Right cardiac atrium (tissue), 5 donors: ENCODE measurements around the gene MED13L. TPM values are rescaled to one million over a fixed set of nuclear protein-coding genes. Genes with fewer than 3 reads are reported as not detected.

Experiments used
- ATAC-seq, 2 donors: fragments of 200-7000 bp; cut with Tn5 transposase; one replicate each; pipeline versions ENCODE4 v1.8.0 to v1.9.1; 2020; ENCODE audit warnings: moderate library complexity in 2 of 2, mild to moderate bottlenecking in 1 of 2
- DNase-seq, 3 donors: peaks; one replicate each; pipeline ENCODE4 v3.0.0-alpha.2; 2020
- H3K27ac ChIP-seq: one replicate; pipeline ENCODE4 v1.5.1; 2013; ENCODE audit warnings: mild to moderate bottlenecking, low read length, control low read depth, moderate library complexity
- H3K27me3 ChIP-seq: one replicate; pipeline ENCODE4 v1.6.1; 2013; ENCODE audit not compliant: control insufficient read depth, insufficient read depth
- H3K4me1 ChIP-seq: one replicate; pipeline ENCODE4 v1.6.1; 2013; ENCODE audit warnings: low read length; ENCODE audit not compliant: control insufficient read depth, insufficient read depth
- H3K4me3 ChIP-seq: one replicate; pipeline ENCODE4 v1.5.1; 2013; ENCODE audit warnings: low read length, control low read depth
- H3K9me3 ChIP-seq: one replicate; pipeline ENCODE4 v1.6.1; 2013; ENCODE audit warnings: low read length; ENCODE audit not compliant: control insufficient read depth
- WGBS: extraction: QIAGEN DNeasy Blood & Tissue Kit; methylation state at CpG from one replicate; pipeline ENCODE4 v1.1.7; 2013; 5-methylcytosine and 5-hydroxymethylcytosine counted together
- intact Hi-C, 4 donors: fragments of 100-400 bp; cut with DNase I; formaldehyde crosslinking; loops; one replicate each; pipeline versions ENCODE4 v1.11.0 to v1.14.0; 2022 to 2023
- polyA plus RNA-seq: library from polyadenylated mRNA; stranded (reverse); fragments of 200-250 nt; gene quantifications from one replicate; pipeline ENCODE4 v1.2.3, GENCODE V29; 2013
- total RNA-seq, 4 donors: library from RNA; stranded (reverse); fragmentation: NEBNext Ultra II Directional; extraction: Animal tissue kit (Norgen Biotek cat#: 25700); gene quantifications; one replicate each; pipeline ENCODE4 v1.2.1, GENCODE V29; 2021
- donor health status: healthy with polysubstance abuse.
- donor health status: DM: no; HTN: yes; CAD: no.
- donor health status: DM: no; HTN: no; CAD: no.
- donor health status: DM: no; HTN: yes; CAD: no; lungs with severe emphysema.
- donor health status: DM: yes; HTN: yes; CAD: no.

MED13L gene
- total and polyA plus RNA-seq, 5 donors = 15.6 to 73.5 (median 69.0) TPM

DNA sequence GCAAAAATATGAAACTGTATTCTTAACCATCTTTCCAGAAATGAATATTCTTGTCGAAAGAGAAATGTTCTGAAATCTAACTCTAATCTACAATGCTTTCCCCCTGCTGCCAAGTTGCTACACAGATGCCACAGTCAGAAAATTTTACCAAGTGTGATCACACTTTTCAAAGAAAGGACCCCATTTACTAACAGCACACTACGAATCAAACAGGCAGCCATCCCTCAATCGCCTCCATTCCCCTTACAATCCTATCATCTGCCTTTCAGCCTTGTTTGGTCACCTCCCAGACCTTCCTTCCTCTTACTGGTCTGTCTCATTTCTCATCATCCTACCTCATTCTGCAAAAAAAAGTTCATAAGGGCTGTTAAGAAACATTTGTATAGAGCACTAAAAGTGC, 190.1 kb downstream of the MED13L start:
- Histone ChIP-seq H3K4me1 (peaks cover 6% of the 10 kb centered on the region), H3K27me3 (no peaks in the 10 kb centered on the region), H3K9me3 (no peaks in the 10 kb centered on the region), H3K4me3 (no peak overlapping the region), H3K27ac (no peak overlapping the region)
- DNase-seq (no peak), ATAC-seq (no peak)
- intact Hi-C loops = no loop called here
- 67% methylated on average over 3 of the region's 3 CpGs for WGBS

- 85% methylated on average over 3 of the region's 3 CpGs for WGBS
- no peaks in the 10 kb centered on the region for H3K9me3 ChIP-seq
- intact Hi-C loops = no loop called here
Measured at GRCh38 chr12:116080415-116080814, 197.1 kb downstream of the MED13L start.

DNA sequence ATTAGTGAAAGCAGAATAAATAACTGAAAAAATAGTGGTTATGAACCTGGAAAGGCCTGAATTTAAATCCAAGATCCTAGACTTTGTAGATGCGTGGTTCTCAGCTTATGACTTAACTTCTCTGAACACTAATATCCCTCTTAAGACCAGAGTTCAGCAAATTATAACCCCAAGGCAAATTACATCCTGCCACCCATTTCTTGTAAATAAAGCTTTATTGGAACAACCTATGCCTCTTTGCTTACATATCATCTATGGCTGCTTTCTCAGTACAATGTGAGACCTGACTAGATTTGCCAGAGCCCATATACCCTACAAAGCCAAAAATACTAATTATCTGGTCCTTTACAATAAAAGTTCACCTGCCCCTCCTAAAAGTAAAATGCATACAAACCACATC, 199.1 kb downstream of the MED13L start:
- no peak overlapping the region for H3K27ac ChIP-seq
- 99% methylated on average over 1 of the region's 1 CpG for WGBS
- DNase-seq (no peak), ATAC-seq (no peak)
- H3K4me1 ChIP-seq = no peaks in the 10 kb centered on the region
- intact Hi-C loops = no loop called here
- no peaks in the 10 kb centered on the region for H3K27me3 ChIP-seq
- H3K4me3 ChIP-seq = no peak overlapping the region
- no peaks in the 10 kb centered on the region for H3K9me3 ChIP-seq

More at GRCh38 chr12:116080415-116080814, 197.1 kb downstream of the MED13L start:
- DNase-seq = no peak
- no peak overlapping the region for H3K4me3 ChIP-seq
- no peak for ATAC-seq
- no peaks in the 10 kb centered on the region for H3K4me1 ChIP-seq
- no peak overlapping the region for H3K27ac ChIP-seq
- no peaks in the 10 kb centered on the region for H3K27me3 ChIP-seq

- H3K4me1 ChIP-seq = no peaks in the 10 kb centered on the region
- DNase-seq = no peak
- ATAC-seq = no peak
- H3K27me3 ChIP-seq = no peaks in the 10 kb centered on the region
- H3K9me3 ChIP-seq = no peaks in the 10 kb centered on the region
- no peak overlapping the region for H3K4me3 ChIP-seq
- H3K27ac ChIP-seq = no peak overlapping the region
- intact Hi-C loops = no loop called here
Measured at GRCh38 chr12:116077431-116077830, 200.1 kb downstream of the MED13L start.

GRCh38 chr12:116076399-116076798, 201.1 kb downstream of the MED13L start:
- no peaks in the 10 kb centered on the region for H3K27me3 ChIP-seq
- 90% methylated on average over 1 of the region's 1 CpG for WGBS
- H3K9me3 ChIP-seq = no peaks in the 10 kb centered on the region
- intact Hi-C loops = no loop called here
- H3K4me1 ChIP-seq = peaks cover under 1% of the 10 kb centered on the region
- no peak for DNase-seq
- no peak overlapping the region for H3K27ac ChIP-seq
- H3K4me3 ChIP-seq = no peak overlapping the region
- no peak for ATAC-seq

DNA sequence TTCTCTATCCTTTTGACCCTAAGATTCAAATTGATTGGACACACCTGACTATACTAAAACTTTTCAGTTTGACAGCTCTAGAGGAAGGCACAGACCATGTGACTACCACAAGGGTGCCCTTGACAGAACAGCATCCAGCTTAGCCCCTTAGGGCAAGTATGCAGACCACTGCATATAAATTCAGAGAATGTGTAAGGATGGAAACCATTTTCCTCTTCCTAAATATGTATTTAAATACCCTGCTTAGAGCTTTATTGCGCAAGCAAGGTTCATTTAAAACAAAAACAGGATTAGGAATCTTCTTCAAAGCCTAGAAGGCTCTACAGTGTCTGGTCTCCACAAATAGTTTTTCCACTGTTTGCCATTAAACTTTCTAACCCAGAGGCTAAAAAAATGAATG, 202.8 kb downstream of the MED13L start:
- no peaks in the 10 kb centered on the region for H3K9me3 ChIP-seq
- WGBS = 94% methylated on average over 1 of the region's 1 CpG
- H3K27ac ChIP-seq = no peak overlapping the region
- DNase-seq (no peak), ATAC-seq (no peak)
- H3K4me3 ChIP-seq = no peak overlapping the region
- H3K4me1 ChIP-seq = peaks cover 1% of the 10 kb centered on the region
- intact Hi-C loops = no loop called here
- H3K27me3 ChIP-seq = no peaks in the 10 kb centered on the region

DNA sequence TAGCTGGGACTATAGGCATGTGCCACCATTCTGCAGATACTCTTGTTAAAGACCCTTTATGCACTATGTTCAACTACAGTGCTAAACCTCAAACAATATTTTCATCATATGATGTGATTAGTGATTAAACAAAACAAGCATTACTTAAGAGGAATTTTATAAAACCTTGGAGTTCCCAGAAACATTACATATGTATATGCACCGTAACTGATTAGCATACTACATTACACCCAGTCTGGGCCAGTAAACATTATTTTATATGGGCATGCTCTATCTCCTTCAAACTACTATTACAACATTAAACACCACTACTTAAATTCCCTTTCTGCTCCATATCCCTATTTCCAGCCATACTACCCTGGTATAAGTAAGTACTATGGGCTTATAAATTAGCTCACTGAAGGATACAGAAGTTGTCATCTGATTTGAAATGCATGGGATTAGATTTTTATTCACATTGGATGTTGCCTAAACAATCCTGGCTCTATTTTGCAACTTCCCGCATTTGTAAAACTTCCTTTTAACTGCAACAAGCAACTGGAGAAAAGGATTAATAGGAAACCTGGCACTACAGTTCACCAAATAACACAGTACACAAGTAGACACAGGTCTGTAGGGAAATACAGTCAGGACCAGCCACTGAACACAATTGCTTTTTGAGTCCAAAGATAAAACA, 205.8 kb downstream of the MED13L start:
- intact Hi-C loops = loop anchor here in 1 of 4 donors (2.0 kb wide), 1 partner anchor 19 kb away; no protein-coding TSS in a partner anchor
- no peak for ATAC-seq

GRCh38 chr12:116070444-116070843, 207.0 kb downstream of the MED13L start:
- H3K27me3 ChIP-seq = no peaks in the 10 kb centered on the region
- intact Hi-C loops = no loop called here
- WGBS = 91% methylated on average over 3 of the region's 3 CpGs
- ATAC-seq (no peak), DNase-seq (no peak)
- H3K4me3 ChIP-seq = no peak overlapping the region
- H3K27ac ChIP-seq = no peak overlapping the region
- peaks cover 6% of the 10 kb centered on the region for H3K4me1 ChIP-seq
- no peaks in the 10 kb centered on the region for H3K9me3 ChIP-seq

More for the DNA sequence above, 205.8 kb downstream of the MED13L start:
- no peaks in the 10 kb centered on the region for H3K9me3 ChIP-seq
- 80% methylated on average over 2 of the region's 2 CpGs for WGBS
- H3K4me3 ChIP-seq = no peak overlapping the region
- H3K4me1 ChIP-seq = peaks cover 4% of the 10 kb centered on the region
- DNase-seq = no peak
- no peak overlapping the region for H3K27ac ChIP-seq
- no peaks in the 10 kb centered on the region for H3K27me3 ChIP-seq

DNA sequence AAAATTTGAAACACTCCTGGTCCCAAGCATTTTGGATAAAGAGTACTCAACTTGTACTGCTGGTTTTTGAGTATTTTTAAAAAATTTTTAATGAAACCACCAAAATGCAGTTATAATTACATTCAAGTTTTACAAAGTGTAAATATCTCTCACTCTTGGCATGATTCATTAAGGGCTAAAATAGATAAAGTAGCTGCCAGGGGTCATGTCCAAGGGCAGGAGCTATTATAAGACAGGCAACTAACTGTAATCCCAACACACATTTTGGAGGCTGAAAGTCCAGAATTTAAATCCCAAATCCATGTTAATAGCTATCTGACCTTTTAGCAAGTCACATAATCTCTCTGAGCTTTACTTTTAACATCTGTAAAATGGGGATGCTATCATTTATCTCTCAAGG, 207.6 kb downstream of the MED13L start:
- Histone ChIP-seq H3K27ac (no peak overlapping the region), H3K4me3 (no peak overlapping the region), H3K9me3 (no peaks in the 10 kb centered on the region), H3K27me3 (no peaks in the 10 kb centered on the region), H3K4me1 (peaks cover 6% of the 10 kb centered on the region)
- intact Hi-C loops = no loop called here
- DNase-seq (no peak), ATAC-seq (no peak)

- intact Hi-C loops = no loop called here
- Histone ChIP-seq H3K27ac (no peak overlapping the region), H3K27me3 (no peaks in the 10 kb centered on the region), H3K9me3 (no peaks in the 10 kb centered on the region), H3K4me1 (peaks cover 6% of the 10 kb centered on the region), H3K4me3 (no peak overlapping the region)
- DNase-seq = no peak
- ATAC-seq = peak in 1 of 2 donors; percentile 51
- WGBS = 68% methylated on average over 9 of the region's 9 CpGs
Measured at GRCh38 chr12:116068853-116069252, 208.6 kb downstream of the MED13L start.

- Histone ChIP-seq H3K4me1 (peaks cover 6% of the 10 kb centered on the region), H3K27me3 (no peaks in the 10 kb centered on the region)
- intact Hi-C loops = no loop called here
Measured at GRCh38 chr12:116068371-116068770, 209.1 kb downstream of the MED13L start.

DNA sequence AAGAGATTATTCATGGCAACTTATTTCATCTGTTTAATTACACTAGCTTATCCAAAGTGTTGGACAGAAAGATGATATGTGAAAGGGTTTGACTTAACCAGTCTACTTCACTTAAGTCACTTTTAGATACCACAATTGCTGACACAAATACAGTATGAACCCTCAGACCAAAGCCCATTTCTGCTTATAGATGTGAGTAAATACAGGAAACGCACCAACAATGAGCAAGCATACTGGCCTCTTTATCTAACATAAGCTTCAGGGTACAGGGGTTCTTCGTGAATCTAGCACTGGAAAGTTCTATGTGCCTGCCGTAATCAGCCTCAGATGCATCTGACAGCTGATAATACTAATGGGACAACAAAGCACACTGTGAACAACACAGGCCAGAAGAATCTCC, 209.6 kb downstream of the MED13L start:
- peaks cover 9% of the 10 kb centered on the region for H3K4me1 ChIP-seq
- intact Hi-C loops = no loop called here
- ATAC-seq (no peak), DNase-seq (no peak)
- H3K9me3 ChIP-seq = no peaks in the 10 kb centered on the region
- H3K27me3 ChIP-seq = no peaks in the 10 kb centered on the region
- H3K4me3 ChIP-seq = no peak overlapping the region
- WGBS = 51% methylated on average over 3 of the region's 3 CpGs
- no peak overlapping the region for H3K27ac ChIP-seq

More at GRCh38 chr12:116068371-116068770, 209.1 kb downstream of the MED13L start:
- DNase-seq (no peak), ATAC-seq (no peak)
- H3K27ac ChIP-seq = no peak overlapping the region
- H3K9me3 ChIP-seq = no peaks in the 10 kb centered on the region
- H3K4me3 ChIP-seq = no peak overlapping the region
